ENCODE results near the gene LAMA2. TPM values are rescaled to one million over a fixed set of nuclear protein-coding genes. Genes with fewer than 3 reads are reported as not detected.

The LAMA2 gene
- total RNA-seq, 1 experiment from 2014 or later, result 0.28 TPM

DNA sequence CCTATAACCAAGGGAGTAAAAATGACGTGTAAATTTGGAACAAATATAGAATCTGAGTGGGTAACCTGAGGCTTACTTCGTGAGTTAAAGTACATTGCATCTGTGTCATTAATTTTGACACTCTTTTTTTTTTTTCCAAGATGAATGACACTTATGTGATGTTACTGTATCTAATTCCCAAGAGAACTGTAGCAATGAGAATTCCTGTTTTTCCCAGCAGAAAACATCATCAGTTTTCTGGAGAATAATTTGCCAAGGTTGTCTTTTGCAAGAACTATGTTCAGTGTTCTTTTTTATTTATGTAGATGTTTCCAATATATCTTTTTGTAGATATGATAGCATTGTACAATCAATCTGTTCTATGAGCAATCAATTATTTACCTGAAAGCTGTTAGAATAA, 543.4 kb downstream of the LAMA2 start:
- DNase-seq (ENCODE audit: low read depth, low spot score) (no peak), ATAC-seq (no peak)
- Histone ChIP-seq H3K27ac (ENCODE audit: low read length) (no peak overlapping the region), H3K4me1 (ENCODE audit: control insufficient read depth, insufficient read depth, low read length) (no peaks in the 10 kb centered on the region), H3K36me3 (ENCODE audit: control insufficient read depth, insufficient read depth, low read length) (no peaks in the 10 kb centered on the region), H3K4me3 (ENCODE audit: low read depth in 2 of 2, low read length in 2 of 2) (no peak overlapping the region), H3K9me3 (ENCODE audit: control insufficient read depth, insufficient read depth, low read depth, low read length) (no peaks in the 10 kb centered on the region), H3K27me3 (ENCODE audit: control insufficient read depth, insufficient read depth, low read length) (no peaks in the 10 kb centered on the region)
- TF ChIP-seq POLR2AphosphoS5 (IDR thresholded peaks at IDR 0.05; ENCODE audit: low read depth, low read length) (no peak), CTCF (IDR thresholded peaks at IDR 0.05) (no peak), SIN3A (IDR thresholded peaks at IDR 0.05; ENCODE audit: borderline replicate concordance, insufficient read depth, low read depth, low read length) (no peak), REST (IDR thresholded peaks at IDR 0.05; ENCODE audit: insufficient read depth in 1 of 2, low read depth in 2 of 2, low read length in 1 of 2) (no peak), TCF7L2 (IDR thresholded peaks at IDR 0.05; ENCODE audit: low read depth, low read length) (no peak)
- ChIA-PET POLR2A (no interaction called here), CTCF (no interaction called here)
- BruUV-seq (replicated peaks), result no TSS peak
- intact Hi-C loops (cut with micrococcal nuclease; ENCODE audit: unreplicated experiment) (no loop called here), in situ Hi-C loops (cut with HindIII; ENCODE audit: low pct_unique_long_range_greater_than_20kb, low sequenced_read_pairs) (no loop called here)

DNA sequence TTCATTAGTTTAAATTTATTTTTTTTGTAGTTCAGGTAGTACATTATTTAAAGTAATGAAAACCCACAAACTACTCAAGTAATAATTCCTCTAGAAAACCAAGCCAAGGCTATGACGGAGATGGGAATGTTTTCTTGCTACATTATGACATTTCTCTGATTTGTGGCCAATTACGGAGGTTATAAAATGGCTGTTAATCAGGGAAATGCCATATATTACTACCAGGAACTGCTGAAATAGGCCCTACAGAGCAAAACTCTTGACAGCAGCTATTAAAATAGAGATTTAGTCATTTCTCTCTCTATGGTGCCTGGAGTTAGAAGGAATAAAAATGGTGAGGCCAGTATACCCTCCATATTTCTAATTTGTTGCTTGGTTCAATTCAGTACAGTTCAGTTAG, 547.0 kb downstream of the LAMA2 start:
- CTCF ChIA-PET, result no interaction called here
- intact Hi-C loops (cut with micrococcal nuclease; ENCODE audit: unreplicated experiment), result no loop called here

More for the DNA sequence above, 547.0 kb downstream of the LAMA2 start:
- in situ Hi-C loops (cut with HindIII; ENCODE audit: low pct_unique_long_range_greater_than_20kb, low sequenced_read_pairs), result no loop called here
- Histone ChIP-seq H3K4me1 (ENCODE audit: control insufficient read depth, insufficient read depth, low read length) (no peaks in the 10 kb centered on the region), H3K27me3 (ENCODE audit: control insufficient read depth, insufficient read depth, low read length) (no peaks in the 10 kb centered on the region), H3K27ac (ENCODE audit: low read length) (no peak overlapping the region), H3K9me3 (ENCODE audit: control insufficient read depth, insufficient read depth, low read depth, low read length) (no peaks in the 10 kb centered on the region), H3K4me3 (ENCODE audit: low read depth in 2 of 2, low read length in 2 of 2) (no peak overlapping the region), H3K36me3 (ENCODE audit: control insufficient read depth, insufficient read depth, low read length) (no peaks in the 10 kb centered on the region)
- TF ChIP-seq TCF7L2 (IDR thresholded peaks at IDR 0.05; ENCODE audit: low read depth, low read length) (no peak), POLR2AphosphoS5 (IDR thresholded peaks at IDR 0.05; ENCODE audit: low read depth, low read length) (no peak), REST (IDR thresholded peaks at IDR 0.05; ENCODE audit: insufficient read depth in 1 of 2, low read depth in 2 of 2, low read length in 1 of 2) (no peak)
- ATAC-seq (no peak), DNase-seq (ENCODE audit: low read depth, low spot score) (no peak)
- POLR2A ChIA-PET, result no interaction called here
- BruUV-seq (replicated peaks), result no TSS peak
